GM23338 (cell line): Measurements from ENCODE around the gene RTF1. TPM values are rescaled to one million over a fixed set of nuclear protein-coding genes. Genes with fewer than 3 reads are reported as not detected.

Source experiments
- ATAC-seq: fragments of 200-7000 bp; cut with Tn5 transposase; 3 replicates; pipeline ENCODE4 v1.9.1; 2020
- DNase-seq: peaks from one replicate; pipeline ENCODE4 v3.0.0-alpha.2; 2015; ENCODE audit warnings: low spot score
- H2AFZ ChIP-seq: fragments of 200-600 bp; sonication (generic); 2 replicates; pipeline ENCODE4 v1.8.0; 2016; ENCODE audit warnings: antibody characterized with exemption, mild to moderate bottlenecking, moderate library complexity
- H3F3A ChIP-seq: fragments of 200-600 bp; sonication (generic); replicated peaks from 2 replicates; pipeline ENCODE4 v1.8.0; 2017; ENCODE audit warnings: antibody characterized with exemption, mixed run types, low read depth
- H3K27ac ChIP-seq: fragments of 200-600 bp; sonication (generic); 2 replicates; pipeline ENCODE4 v1.6.1; 2016; ENCODE audit warnings: low read depth
- H3K27me3 ChIP-seq: fragments of 200-600 bp; sonication (generic); 2 replicates; pipeline ENCODE4 v1.8.0; 2016; ENCODE audit warnings: mild to moderate bottlenecking, mixed run types, moderate library complexity; ENCODE audit not compliant: insufficient read depth
- H3K36me3 ChIP-seq: fragments of 200-600 bp; sonication (generic); 2 replicates; pipeline ENCODE4 v1.8.0; 2016; ENCODE audit warnings: mild to moderate bottlenecking; ENCODE audit not compliant: insufficient read depth
- H3K4me1 ChIP-seq: fragments of 200-600 bp; sonication (generic); 2 replicates; pipeline ENCODE4 v1.8.0; 2016; ENCODE audit warnings: mild to moderate bottlenecking, moderate library complexity; ENCODE audit not compliant: insufficient read depth
- H3K4me2 ChIP-seq: fragments of 200-600 bp; sonication (generic); 2 replicates; pipeline ENCODE4 v1.7.1; 2017; ENCODE audit warnings: mixed run types
- H3K4me3 ChIP-seq: fragments of 200-600 bp; sonication (generic); 2 replicates; pipeline ENCODE4 v1.6.1; 2016; ENCODE audit warnings: mixed run types
- H3K79me2 ChIP-seq: fragments of 200-600 bp; sonication (generic); replicated peaks from 2 replicates; pipeline ENCODE4 v1.8.0; 2017; ENCODE audit warnings: mild to moderate bottlenecking; ENCODE audit not compliant: insufficient read depth
- H3K9me2 ChIP-seq: fragments of 200-600 bp; sonication (generic); 2 replicates; pipeline ENCODE4 v1.8.0; 2017; ENCODE audit not compliant: insufficient read depth
- H4K20me1 ChIP-seq: fragments of 200-600 bp; sonication (generic); replicated peaks from 2 replicates; pipeline ENCODE4 v1.8.0; 2017; ENCODE audit warnings: mild to moderate bottlenecking; ENCODE audit not compliant: insufficient read depth
- H3K27ac Mint-ChIP-seq: 2 replicates; pipeline ENCODE4 v1.8.0; 2020; ENCODE audit warnings: inconsistent platforms, mild to moderate bottlenecking, moderate library complexity, mixed read lengths
- H3K27me3 Mint-ChIP-seq: 3 replicates; pipeline ENCODE4 v1.8.0; 2022; ENCODE audit warnings: low read depth, mild to moderate bottlenecking, moderate library complexity, mixed read lengths, inconsistent platforms; ENCODE audit not compliant: insufficient read depth, poor library complexity
- H3K36me3 Mint-ChIP-seq: 3 replicates; pipeline ENCODE4 v1.8.0; 2021; ENCODE audit warnings: low read depth, mild to moderate bottlenecking, inconsistent platforms, moderate library complexity, mixed read lengths
- H3K4me1 Mint-ChIP-seq: 3 replicates; pipeline ENCODE4 v1.8.0; 2020; ENCODE audit warnings: mild to moderate bottlenecking, inconsistent platforms, mixed read lengths
- H3K4me3 Mint-ChIP-seq: 3 replicates; pipeline ENCODE4 v1.8.0; 2021; ENCODE audit warnings: moderate library complexity, mild to moderate bottlenecking, inconsistent platforms, mixed read lengths
- H3K9me3 Mint-ChIP-seq: 3 replicates; pipeline ENCODE4 v1.8.0; 2020; ENCODE audit warnings: moderate library complexity, mild to moderate bottlenecking, inconsistent platforms, mixed read lengths
- CREB1 ChIP-seq: fragments of 250-450 bp; sonication (Bioruptor Pico); IDR thresholded peaks from 2 replicates; pipeline ENCODE4 v1.5.0; 2020; ENCODE audit warnings: low read depth, mild to moderate bottlenecking, moderate library complexity
- CTCF ChIP-seq, 2 experiments: fragments of 200-600 bp in 1 of 2; sonication (generic) in 1 of 2; conservative IDR thresholded peaks; 2 replicates each; pipeline versions ENCODE4 v1.5.1 to v1.6.1; 2016 to 2017; ENCODE audit warnings: antibody characterized with exemption in 2 of 2, low read depth in 2 of 2, mild to moderate bottlenecking in 2 of 2, moderate library complexity in 1 of 2
- ETS1 ChIP-seq: IDR thresholded peaks from 2 replicates; pipeline ENCODE4 v1.6.1; 2016; ENCODE audit warnings: antibody characterized with exemption
- EZH2 ChIP-seq: fragments of 200-600 bp; sonication (generic); IDR thresholded peaks from one replicate; pipeline ENCODE4 v1.8.0; 2017; ENCODE audit warnings: antibody characterized with exemption, mild to moderate bottlenecking, low read depth; ENCODE audit not compliant: unreplicated experiment
- EZH2phosphoT487 ChIP-seq: fragments of 200-600 bp; sonication (generic); IDR thresholded peaks from one replicate; pipeline ENCODE4 v1.8.1; 2018; ENCODE audit warnings: antibody characterized with exemption; ENCODE audit not compliant: unreplicated experiment
- JUNB ChIP-seq: IDR thresholded peaks from one replicate; pipeline ENCODE4 v1.6.1; 2016; ENCODE audit warnings: antibody characterized with exemption; ENCODE audit not compliant: unreplicated experiment
- NANOG ChIP-seq: IDR thresholded peaks from 2 replicates; pipeline ENCODE4 v1.6.1; 2016; ENCODE audit warnings: antibody characterized with exemption, borderline replicate concordance
- POLR2AphosphoS5 ChIP-seq: IDR thresholded peaks from 2 replicates; pipeline ENCODE4 v1.6.1; 2016; ENCODE audit warnings: antibody characterized with exemption, low read depth
- REST ChIP-seq: IDR thresholded peaks from one replicate; pipeline ENCODE4 v1.6.1; 2018; ENCODE audit warnings: antibody characterized with exemption; ENCODE audit not compliant: unreplicated experiment
- STAT1 ChIP-seq: IDR thresholded peaks from one replicate; pipeline ENCODE4 v1.6.1; 2016; ENCODE audit warnings: antibody characterized with exemption; ENCODE audit not compliant: unreplicated experiment
- ZNF114 ChIP-seq: fragments of 250-450 bp; sonication (Bioruptor Pico); IDR thresholded peaks from 2 replicates; pipeline ENCODE4 v1.5.0; 2020; ENCODE audit warnings: mild to moderate bottlenecking, moderate library complexity
- ZNF331 ChIP-seq: fragments of 250-450 bp; sonication (Bioruptor Pico); IDR thresholded peaks from 2 replicates; pipeline ENCODE4 v1.5.0; 2020; ENCODE audit warnings: low read depth, mild to moderate bottlenecking, moderate library complexity
- ZNF462 ChIP-seq: fragments of 250-450 bp; sonication (Bioruptor Pico); IDR thresholded peaks from 2 replicates; pipeline ENCODE4 v1.5.0; 2020; ENCODE audit warnings: mild to moderate bottlenecking, moderate library complexity
- polyA plus RNA-seq: library from polyadenylated mRNA; unstranded; fragments of >200 nt; fragmentation: Nextera tagmentation; extraction: Ambion mirVana; gene quantifications from 2 replicates; pipeline ENCODE4 v1.2.1, GENCODE V29; 2016
- total RNA-seq: library from RNA; depleted of rRNA; stranded (reverse); fragments of >200 nt; shearing (Covaris generic); gene quantifications from 2 replicates; pipeline ENCODE4 v1.2.3, GENCODE V29; 2014

Gene RTF1
- total and polyA plus RNA-seq, 2 experiments from 2014 or later, result 38.1 to 298 TPM

- Histone ChIP-seq H3K4me2 (no peak overlapping the region), H3K79me2 (no peaks in the 10 kb centered on the region), H3K36me3 (peaks cover 38% of the 10 kb centered on the region), H4K20me1 (0 out of 2 replicates have a peak, but pooled peaks cover 6% of the 10 kb centered on the region), H3K27me3 (no peaks in the 10 kb centered on the region), H3K27ac (no peak overlapping the region), H3F3A (no peaks in the 10 kb centered on the region), H2AFZ (no peak overlapping the region), H3K4me1 (no peaks in the 10 kb centered on the region), H3K4me3 (no peak overlapping the region), H3K9me2 (no peaks in the 10 kb centered on the region)
- H3K4me3 Mint-ChIP-seq, result no peak overlapping the region
- TF ChIP-seq ZNF331 (CRISPR knock-in tag) (no peak), EZH2phosphoT487 (no peak), CREB1 (CRISPR knock-in tag) (no peak), NANOG (no peak), ETS1 (no peak), JUNB (no peak), ZNF114 (CRISPR knock-in tag) (no peak), STAT1 (no peak), POLR2AphosphoS5 (no peak), ZNF462 (no peak), EZH2 (no peak), REST (no peak), CTCF (conservative IDR thresholded peaks at IDR 0.05; ENCODE audit: low read depth in 2 of 2) (no peak)
- peaks cover 61% of the 10 kb centered on the region for H3K36me3 Mint-ChIP-seq
- no peaks in the 10 kb centered on the region for H3K4me1 Mint-ChIP-seq
- H3K27ac Mint-ChIP-seq, result no peak overlapping the region
- no peak for DNase-seq
- peaks cover 14% of the 10 kb centered on the region for H3K27me3 Mint-ChIP-seq
- no peak for ATAC-seq
- no peaks in the 10 kb centered on the region for H3K9me3 Mint-ChIP-seq
These were observed 63.7 kb downstream of the RTF1 start for GRCh38 chr15:41480396-41481140.
